Measurements from ENCODE around the gene TMF1. TPM values are rescaled to one million over a fixed set of nuclear protein-coding genes. Genes with fewer than 3 reads are reported as not detected.

The TMF1 gene
- total RNA-seq, 1 donor from 2014 or later, result 38.0 TPM

- Histone ChIP-seq H3K4me1 (no peaks in the 10 kb centered on the region), H3K4me3 (no peak overlapping the region), H3K27ac (no peak overlapping the region), H3K9me3 (no peaks in the 10 kb centered on the region), H3K36me3 (peaks cover 37% of the 10 kb centered on the region), H3K27me3 (no peaks in the 10 kb centered on the region)
- intact Hi-C loops (cut with DNase I), result no loop called here
- DNase-seq (no peak), ATAC-seq (no peak)
- TF ChIP-seq CTCF (IDR thresholded peaks at IDR 0.05), result no peak
These were observed 14.0 kb upstream of the TMF1 start for GRCh38 chr3:69066121-69066520.

DNA sequence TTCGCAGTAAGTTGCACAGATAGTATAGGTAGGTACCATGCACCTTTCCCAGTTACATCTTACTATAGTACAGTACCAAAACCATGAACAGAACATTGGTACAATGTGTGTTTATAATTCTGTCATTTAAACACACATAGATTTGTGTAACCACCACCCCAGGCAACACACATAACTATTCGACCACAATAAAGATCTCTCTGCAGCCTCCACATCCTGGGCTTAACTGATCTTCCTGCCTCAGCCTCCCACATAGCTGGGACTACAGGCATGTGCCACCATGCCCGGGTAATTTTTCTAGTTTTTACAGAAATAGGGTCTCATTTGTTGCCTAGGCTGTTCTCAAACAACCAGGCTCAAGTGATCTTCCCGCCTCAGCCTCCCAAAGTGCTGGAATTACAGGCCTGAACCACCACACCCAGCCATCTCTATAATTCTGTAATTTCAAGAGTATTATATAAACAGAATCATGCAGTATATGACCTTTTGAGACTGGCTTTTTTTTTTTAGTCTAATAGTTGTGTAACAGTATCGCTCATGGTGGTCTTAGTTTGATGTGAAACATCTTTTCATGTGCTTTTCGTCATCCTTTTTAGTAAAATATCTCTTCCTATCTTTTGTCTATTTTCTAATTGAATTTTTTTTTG lies 13.3 kb upstream of the TMF1 start:
- no peaks in the 10 kb centered on the region for H3K4me1 ChIP-seq
- intact Hi-C loops (cut with DNase I), result no loop called here
- no peak for TF ChIP-seq CTCF (IDR thresholded peaks at IDR 0.05)

GRCh38 chr3:69063636-69064035 lies 11.5 kb upstream of the TMF1 start:
- H3K9me3 ChIP-seq, result no peaks in the 10 kb centered on the region
- no peak for TF ChIP-seq CTCF (IDR thresholded peaks at IDR 0.05)
- H3K27me3 ChIP-seq, result no peaks in the 10 kb centered on the region
- intact Hi-C loops (cut with DNase I), result no loop called here
- H3K36me3 ChIP-seq, result peaks cover 51% of the 10 kb centered on the region
- DNase-seq (no peak), ATAC-seq (no peak)
- H3K27ac ChIP-seq, result no peak overlapping the region
- no peaks in the 10 kb centered on the region for H3K4me1 ChIP-seq
- H3K4me3 ChIP-seq, result no peak overlapping the region

More for the DNA sequence above, 13.3 kb upstream of the TMF1 start:
- H3K36me3 ChIP-seq, result peaks cover 38% of the 10 kb centered on the region
- H3K4me3 ChIP-seq, result no peak overlapping the region
- H3K27ac ChIP-seq, result no peak overlapping the region
- H3K9me3 ChIP-seq, result no peaks in the 10 kb centered on the region
- ATAC-seq (no peak), DNase-seq (no peak)
- no peaks in the 10 kb centered on the region for H3K27me3 ChIP-seq

DNA sequence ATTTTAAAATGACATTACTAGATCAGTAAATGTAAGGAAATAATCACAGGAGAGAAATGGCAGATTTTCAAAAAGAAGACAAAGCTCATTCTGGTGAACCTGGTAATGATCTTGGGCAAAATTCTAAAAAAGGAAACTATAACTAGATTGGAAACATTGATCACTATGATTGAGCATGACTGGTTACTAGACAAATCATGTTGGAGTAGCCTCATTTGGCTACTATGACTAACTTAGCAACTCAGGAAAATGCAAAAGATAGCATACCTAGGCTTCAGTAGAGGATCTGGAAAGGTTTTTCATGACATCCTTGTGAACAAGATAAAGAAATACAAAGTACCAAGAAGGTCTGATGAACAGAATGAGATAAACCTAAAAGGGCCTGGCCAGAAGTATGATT lies 7.6 kb upstream of the TMF1 start:
- DNase-seq, result no peak
- Histone ChIP-seq H3K4me1 (no peaks in the 10 kb centered on the region), H3K4me3 (no peak overlapping the region), H3K36me3 (peaks cover 77% of the 10 kb centered on the region), H3K9me3 (no peaks in the 10 kb centered on the region), H3K27me3 (no peaks in the 10 kb centered on the region), H3K27ac (no peak overlapping the region)
- ATAC-seq, result no peak
- TF ChIP-seq CTCF (IDR thresholded peaks at IDR 0.05), result no peak
- intact Hi-C loops (cut with DNase I), result no loop called here

DNA sequence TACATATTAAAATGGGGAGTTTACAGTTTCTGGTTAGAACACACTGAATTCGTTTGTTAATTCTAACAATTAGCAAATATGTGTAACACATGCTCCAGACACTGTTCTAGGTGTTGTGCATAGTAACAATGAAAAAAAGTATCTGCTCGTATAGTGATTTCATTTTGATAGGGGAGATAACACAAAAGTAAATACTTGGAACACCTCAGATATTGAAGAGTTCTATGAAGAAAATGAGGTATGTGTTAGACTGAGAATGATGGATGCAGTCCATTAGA lies 6.8 kb upstream of the TMF1 start:
- peak overlapping the region; percentile 59 for H3K27ac ChIP-seq
- no peak for ATAC-seq
- peaks cover 81% of the 10 kb centered on the region for H3K36me3 ChIP-seq

More for the DNA sequence above, 6.8 kb upstream of the TMF1 start:
- no peak for DNase-seq
- no peak for TF ChIP-seq CTCF (IDR thresholded peaks at IDR 0.05)
- intact Hi-C loops (cut with DNase I), result no loop called here
- H3K9me3 ChIP-seq, result no peaks in the 10 kb centered on the region
- H3K27me3 ChIP-seq, result no peaks in the 10 kb centered on the region
- no peaks in the 10 kb centered on the region for H3K4me1 ChIP-seq
- no peak overlapping the region for H3K4me3 ChIP-seq
